Thyroid gland (tissue), 4 donors: Measurements from ENCODE around the gene MAF. TPM values are rescaled to one million over a fixed set of nuclear protein-coding genes. Genes with fewer than 3 reads are reported as not detected.
A peak's percentile ranks its signal among the peaks of the same experiment; 100 is the strongest.

Experiments
- DNase-seq, 2 donors: peaks; one replicate each; pipeline ENCODE4 v3.0.0-alpha.2; 2019
- H3K27ac ChIP-seq, 3 donors: fragments of 200-600 bp; sonication (generic); 1 replicate in 2 of 3; 2 replicates in 1 of 3; pipeline ENCODE4 v1.5.1; 2016 to 2019; ENCODE audit warnings: mild to moderate bottlenecking in 1 of 3, moderate library complexity in 1 of 3
- H3K27me3 ChIP-seq: fragments of 200-600 bp; sonication (generic); one replicate; pipeline ENCODE4 v1.5.1; 2019
- H3K36me3 ChIP-seq, 2 donors: fragments of 200-600 bp; sonication (generic); one replicate each; pipeline ENCODE4 v1.5.1; 2016 to 2019
- H3K4me1 ChIP-seq, 2 donors: fragments of 200-600 bp; sonication (generic); one replicate each; pipeline ENCODE4 v1.5.1; 2017 to 2019
- H3K4me3 ChIP-seq, 3 donors: fragments of 200-600 bp; sonication (generic); replicated peaks in 1 of 3; 1 replicate in 2 of 3; 2 replicates in 1 of 3; pipeline ENCODE4 v1.5.1; 2016; ENCODE audit warnings: mild to moderate bottlenecking in 1 of 3
- H3K9me3 ChIP-seq: fragments of 200-600 bp; sonication (generic); one replicate; pipeline ENCODE4 v1.5.1; 2017
- POLR2A ChIP-seq, 2 donors: fragments of 450-650 bp; IDR thresholded peaks; one replicate each; pipeline ENCODE4 v1.6.1; 2017; ENCODE audit warnings: antibody characterized with exemption in 2 of 2, mild to moderate bottlenecking in 2 of 2, moderate library complexity in 1 of 2
- WGBS, 2 donors: methylation state at CpG; one replicate each; pipeline ENCODE4 v1.1.5; 2017; 5-methylcytosine and 5-hydroxymethylcytosine counted together
- intact Hi-C: fragments of 100-400 bp; cut with DNase I; formaldehyde crosslinking; loops from one replicate; pipeline ENCODE4 v1.15.1; 2023
- total RNA-seq, 4 donors: library from RNA; depleted of rRNA; stranded (reverse); fragments of >200 nt; gene quantifications; one replicate each; pipeline ENCODE4 v1.2.3, GENCODE V29; 2016
- TF ChIP-seq, protein P1 (sequence below), 6 experiments: fragments of 200-600 bp in 3 of 6; fragments of 450-650 bp in 3 of 6; sonication (generic) in 3 of 6; IDR thresholded peaks; one replicate each; pipeline ENCODE4 v1.5.1; 2016 to 2019; ENCODE audit warnings: antibody characterized with exemption in 6 of 6, mild to moderate bottlenecking in 2 of 6, inconsistent platforms in 1 of 6, moderate library complexity in 1 of 6

MAF gene
- total RNA-seq, 4 donors from 2014 or later: 59.7 to 158 (median 67.1) TPM

DNA sequence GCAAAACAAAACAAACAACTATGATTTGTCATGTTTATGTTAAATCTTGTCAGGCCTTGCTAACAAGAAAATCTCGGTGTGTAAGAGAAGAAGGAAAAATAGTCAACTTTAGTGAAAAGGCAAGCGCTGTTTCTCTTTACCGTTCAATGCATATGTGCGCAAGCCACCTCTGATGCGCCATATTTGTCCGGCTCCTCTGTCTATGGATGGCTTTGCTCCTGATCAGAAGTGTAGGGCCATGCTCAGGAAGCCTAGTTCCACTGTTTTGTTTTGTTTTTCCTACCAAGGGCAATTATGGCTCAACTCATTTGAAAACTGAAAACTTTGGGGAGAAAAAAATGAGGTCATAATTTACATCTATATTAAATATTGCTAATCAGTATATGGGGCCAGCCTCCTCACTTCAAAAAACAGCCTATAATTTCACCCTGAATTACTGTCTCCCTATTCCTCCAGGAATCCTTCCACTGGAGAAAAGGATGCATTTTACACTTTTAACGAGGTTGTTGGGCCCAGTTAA, 4.5 kb downstream of the MAF start:
- H3K36me3 ChIP-seq: peaks cover 0 to 3% of the 10 kb centered on the region in 2 donors
- intact Hi-C loops: no loop called here
- H3K4me1 ChIP-seq: peaks cover 26 to 27% of the 10 kb centered on the region in 2 donors
- DNase-seq: no peak
- TF ChIP-seq, protein P1, sequence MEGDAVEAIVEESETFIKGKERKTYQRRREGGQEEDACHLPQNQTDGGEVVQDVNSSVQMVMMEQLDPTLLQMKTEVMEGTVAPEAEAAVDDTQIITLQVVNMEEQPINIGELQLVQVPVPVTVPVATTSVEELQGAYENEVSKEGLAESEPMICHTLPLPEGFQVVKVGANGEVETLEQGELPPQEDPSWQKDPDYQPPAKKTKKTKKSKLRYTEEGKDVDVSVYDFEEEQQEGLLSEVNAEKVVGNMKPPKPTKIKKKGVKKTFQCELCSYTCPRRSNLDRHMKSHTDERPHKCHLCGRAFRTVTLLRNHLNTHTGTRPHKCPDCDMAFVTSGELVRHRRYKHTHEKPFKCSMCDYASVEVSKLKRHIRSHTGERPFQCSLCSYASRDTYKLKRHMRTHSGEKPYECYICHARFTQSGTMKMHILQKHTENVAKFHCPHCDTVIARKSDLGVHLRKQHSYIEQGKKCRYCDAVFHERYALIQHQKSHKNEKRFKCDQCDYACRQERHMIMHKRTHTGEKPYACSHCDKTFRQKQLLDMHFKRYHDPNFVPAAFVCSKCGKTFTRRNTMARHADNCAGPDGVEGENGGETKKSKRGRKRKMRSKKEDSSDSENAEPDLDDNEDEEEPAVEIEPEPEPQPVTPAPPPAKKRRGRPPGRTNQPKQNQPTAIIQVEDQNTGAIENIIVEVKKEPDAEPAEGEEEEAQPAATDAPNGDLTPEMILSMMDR (IDR thresholded peaks at IDR 0.05): no peak
- no peak for TF ChIP-seq POLR2A (IDR thresholded peaks at IDR 0.05)
- 70 to 71% methylated on average over 7 of the region's 7 CpGs for WGBS, 2 donors
- no peaks in the 10 kb centered on the region for H3K9me3 ChIP-seq
- H3K27me3 ChIP-seq: no peaks in the 10 kb centered on the region
- peak overlapping the region; percentile 92 to 98 (median 93) for H3K27ac ChIP-seq
- peak overlapping the region in 2 of 3 donors; percentile 66 to 76 for H3K4me3 ChIP-seq

DNA sequence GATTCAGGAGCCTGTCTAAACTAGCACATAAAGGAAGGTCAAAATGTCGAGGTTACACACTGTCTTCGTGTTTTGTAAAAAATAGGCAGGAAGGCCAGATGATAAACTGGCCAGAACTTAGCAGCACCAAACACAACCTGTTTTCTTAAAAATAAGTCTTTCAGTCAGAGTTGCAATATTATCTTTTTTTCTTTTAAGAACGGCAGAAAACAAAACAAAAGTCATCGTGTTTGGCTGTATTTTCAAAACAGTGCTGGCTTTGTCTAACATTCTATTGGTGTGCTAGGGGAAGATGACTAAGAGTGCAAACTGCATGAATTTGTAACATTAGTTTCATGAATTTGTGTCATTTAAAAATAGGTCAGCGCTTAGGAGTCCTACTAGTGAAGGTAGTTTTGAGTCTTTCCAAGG, 5.3 kb downstream of the MAF start:
- intact Hi-C loops: no loop called here
- Histone ChIP-seq H3K4me3 (peak overlapping the region in 1 of 3 donors; percentile 66), H3K27ac (peak overlapping the region; percentile 92 to 98 (median 93)), H3K9me3 (no peaks in the 10 kb centered on the region), H3K27me3 (no peaks in the 10 kb centered on the region), H3K36me3 (peaks cover 0 to 3% of the 10 kb centered on the region in 2 donors), H3K4me1 (peaks cover 26 to 27% of the 10 kb centered on the region in 2 donors)
- DNase-seq: no peak
- TF ChIP-seq, protein P1 (IDR thresholded peaks at IDR 0.05): no peak
- TF ChIP-seq POLR2A (IDR thresholded peaks at IDR 0.05): peak in 1 of 2 donors; percentile 34
- WGBS, 2 donors: 22 to 24% methylated on average over 5 of the region's 5 CpGs

DNA sequence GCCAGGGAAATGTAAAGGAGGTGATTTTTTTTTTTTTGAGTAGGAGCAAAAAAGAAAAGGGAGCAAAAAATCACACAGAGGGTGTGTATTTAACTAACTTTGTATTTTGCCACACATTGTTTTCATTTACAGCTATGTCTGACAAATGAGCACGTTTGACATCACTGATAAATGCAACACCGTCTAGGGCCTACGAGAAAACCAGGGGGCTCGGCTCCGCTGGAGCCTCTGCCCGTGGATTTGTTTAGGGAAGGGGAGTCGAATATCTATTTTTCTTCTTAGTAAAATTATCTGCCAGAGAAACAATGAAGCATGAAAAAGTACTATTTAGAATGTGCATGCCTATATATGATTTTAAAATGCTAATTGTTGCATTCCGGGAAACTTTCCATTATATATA, 6.8 kb downstream of the MAF start:
- intact Hi-C loops: no loop called here
- 85 to 88% methylated on average over 8 of the region's 8 CpGs for WGBS, 2 donors
- DNase-seq: no peak

DNA sequence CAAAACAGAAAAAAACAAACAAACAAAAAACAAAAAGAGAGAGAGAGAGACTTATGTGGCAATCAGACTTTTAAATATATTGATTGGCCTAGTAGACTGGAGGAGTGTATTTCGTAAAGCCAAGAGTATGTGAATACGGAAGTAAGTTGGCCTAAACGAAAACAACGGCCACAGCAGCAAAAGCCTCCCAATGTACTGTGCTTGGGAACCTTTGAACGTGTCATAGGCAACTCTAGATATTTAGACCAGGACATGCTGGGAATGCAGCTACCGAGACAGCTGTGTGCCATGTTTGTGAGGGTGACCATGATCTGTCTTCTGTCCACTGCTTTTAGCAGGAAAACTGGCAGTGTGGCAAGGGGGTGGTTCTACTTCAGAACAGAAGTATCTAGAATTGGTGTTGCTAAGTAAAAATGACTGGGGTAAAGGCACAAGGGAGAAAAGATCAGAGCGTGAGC, 7.4 kb downstream of the MAF start:
- 50 to 65% methylated on average over 7 of the region's 7 CpGs for WGBS, 2 donors
- H3K9me3 ChIP-seq: no peaks in the 10 kb centered on the region
- H3K4me1 ChIP-seq: peaks cover 29 to 43% of the 10 kb centered on the region in 2 donors
- no peaks in the 10 kb centered on the region for H3K36me3 ChIP-seq
- intact Hi-C loops: no loop called here
- no peaks in the 10 kb centered on the region for H3K27me3 ChIP-seq
- peak in 1 of 2 donors; percentile 31 for TF ChIP-seq POLR2A (IDR thresholded peaks at IDR 0.05)
- TF ChIP-seq, protein P1 (IDR thresholded peaks at IDR 0.05): no peak
- DNase-seq: peak; percentile 25 to 28
- peak overlapping the region; percentile 8 to 98 (median 93) for H3K27ac ChIP-seq
- H3K4me3 ChIP-seq: no peak overlapping the region

More for the DNA sequence above, 6.8 kb downstream of the MAF start:
- Histone ChIP-seq H3K36me3 (peaks cover 0 to 3% of the 10 kb centered on the region in 2 donors), H3K27ac (peak overlapping the region in 2 of 3 donors; percentile 93 to 98), H3K4me1 (peaks cover 29 to 37% of the 10 kb centered on the region in 2 donors), H3K4me3 (no peak overlapping the region), H3K9me3 (no peaks in the 10 kb centered on the region), H3K27me3 (no peaks in the 10 kb centered on the region)
- TF ChIP-seq, protein P1 (IDR thresholded peaks at IDR 0.05): no peak
- no peak for TF ChIP-seq POLR2A (IDR thresholded peaks at IDR 0.05)

DNA sequence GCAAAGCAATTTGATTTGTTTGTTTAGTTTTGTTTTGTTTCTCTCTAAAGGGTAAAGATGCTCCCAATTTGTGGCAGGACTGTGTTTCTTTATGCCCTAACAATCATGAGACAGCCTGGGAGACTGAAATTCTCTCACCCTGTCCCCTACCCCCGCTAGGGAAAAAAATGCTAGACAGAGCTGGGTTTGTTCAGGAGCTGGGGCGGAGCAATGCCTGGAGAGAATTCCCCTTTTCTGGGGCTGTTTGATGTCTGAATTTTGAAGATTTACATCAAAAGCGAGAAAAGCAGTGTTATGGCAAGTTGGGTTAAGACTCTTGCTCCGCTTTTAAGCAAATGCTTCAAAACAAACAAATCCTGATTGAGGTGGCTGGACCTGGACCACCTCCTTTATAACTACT, 8.4 kb downstream of the MAF start:
- Histone ChIP-seq H3K27me3 (no peaks in the 10 kb centered on the region), H3K4me1 (peaks cover 29 to 44% of the 10 kb centered on the region in 2 donors), H3K4me3 (no peak overlapping the region), H3K36me3 (no peaks in the 10 kb centered on the region), H3K9me3 (no peaks in the 10 kb centered on the region), H3K27ac (peak overlapping the region; percentile 8 to 98 (median 93))
- intact Hi-C loops: no loop called here
- 87 to 88% methylated on average over 4 of the region's 4 CpGs for WGBS, 2 donors
- no peak for TF ChIP-seq POLR2A (IDR thresholded peaks at IDR 0.05)
- TF ChIP-seq, protein P1 (IDR thresholded peaks at IDR 0.05): no peak
- DNase-seq: no peak
